Sigmoid colon (tissue), 4 donors: ENCODE measurements around the gene ABI3BP.

Experiments
- POLR2AphosphoS5 ChIP-seq, 4 donors: sonication (generic); formaldehyde crosslinking; IDR thresholded peaks; one replicate each; pipeline ENCODE4 v1.6.1; 2017; ENCODE audit warnings: antibody characterized with exemption in 4 of 4
- TF ChIP-seq, protein P1 (sequence below), 4 experiments: fragments of 450-650 bp in 3 of 4; fragments of 200-600 bp in 1 of 4; IDR thresholded peaks; one replicate each; pipeline ENCODE4 v1.5.1; 2016 to 2019; ENCODE audit warnings: antibody characterized with exemption in 4 of 4, mild to moderate bottlenecking in 3 of 4, moderate library complexity in 2 of 4

- TF ChIP-seq, protein P1, sequence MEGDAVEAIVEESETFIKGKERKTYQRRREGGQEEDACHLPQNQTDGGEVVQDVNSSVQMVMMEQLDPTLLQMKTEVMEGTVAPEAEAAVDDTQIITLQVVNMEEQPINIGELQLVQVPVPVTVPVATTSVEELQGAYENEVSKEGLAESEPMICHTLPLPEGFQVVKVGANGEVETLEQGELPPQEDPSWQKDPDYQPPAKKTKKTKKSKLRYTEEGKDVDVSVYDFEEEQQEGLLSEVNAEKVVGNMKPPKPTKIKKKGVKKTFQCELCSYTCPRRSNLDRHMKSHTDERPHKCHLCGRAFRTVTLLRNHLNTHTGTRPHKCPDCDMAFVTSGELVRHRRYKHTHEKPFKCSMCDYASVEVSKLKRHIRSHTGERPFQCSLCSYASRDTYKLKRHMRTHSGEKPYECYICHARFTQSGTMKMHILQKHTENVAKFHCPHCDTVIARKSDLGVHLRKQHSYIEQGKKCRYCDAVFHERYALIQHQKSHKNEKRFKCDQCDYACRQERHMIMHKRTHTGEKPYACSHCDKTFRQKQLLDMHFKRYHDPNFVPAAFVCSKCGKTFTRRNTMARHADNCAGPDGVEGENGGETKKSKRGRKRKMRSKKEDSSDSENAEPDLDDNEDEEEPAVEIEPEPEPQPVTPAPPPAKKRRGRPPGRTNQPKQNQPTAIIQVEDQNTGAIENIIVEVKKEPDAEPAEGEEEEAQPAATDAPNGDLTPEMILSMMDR (IDR thresholded peaks at IDR 0.05): no peak
- TF ChIP-seq POLR2AphosphoS5 (IDR thresholded peaks at IDR 0.05): no peak
These were observed 289.4 kb downstream of the ABI3BP start for GRCh38 chr3:100703865-100704264.
